GM12801 (cell line): ENCODE data around the gene SMARCD3.

Experiments
- TF ChIP-seq, protein P1 (sequence below): IDR thresholded peaks from one replicate; pipeline ENCODE4 v1.5.1; 2011; ENCODE audit warnings: control low read depth; ENCODE audit not compliant: insufficient read length; ENCODE audit errors: extremely low read depth

SMARCD3 gene

DNA sequence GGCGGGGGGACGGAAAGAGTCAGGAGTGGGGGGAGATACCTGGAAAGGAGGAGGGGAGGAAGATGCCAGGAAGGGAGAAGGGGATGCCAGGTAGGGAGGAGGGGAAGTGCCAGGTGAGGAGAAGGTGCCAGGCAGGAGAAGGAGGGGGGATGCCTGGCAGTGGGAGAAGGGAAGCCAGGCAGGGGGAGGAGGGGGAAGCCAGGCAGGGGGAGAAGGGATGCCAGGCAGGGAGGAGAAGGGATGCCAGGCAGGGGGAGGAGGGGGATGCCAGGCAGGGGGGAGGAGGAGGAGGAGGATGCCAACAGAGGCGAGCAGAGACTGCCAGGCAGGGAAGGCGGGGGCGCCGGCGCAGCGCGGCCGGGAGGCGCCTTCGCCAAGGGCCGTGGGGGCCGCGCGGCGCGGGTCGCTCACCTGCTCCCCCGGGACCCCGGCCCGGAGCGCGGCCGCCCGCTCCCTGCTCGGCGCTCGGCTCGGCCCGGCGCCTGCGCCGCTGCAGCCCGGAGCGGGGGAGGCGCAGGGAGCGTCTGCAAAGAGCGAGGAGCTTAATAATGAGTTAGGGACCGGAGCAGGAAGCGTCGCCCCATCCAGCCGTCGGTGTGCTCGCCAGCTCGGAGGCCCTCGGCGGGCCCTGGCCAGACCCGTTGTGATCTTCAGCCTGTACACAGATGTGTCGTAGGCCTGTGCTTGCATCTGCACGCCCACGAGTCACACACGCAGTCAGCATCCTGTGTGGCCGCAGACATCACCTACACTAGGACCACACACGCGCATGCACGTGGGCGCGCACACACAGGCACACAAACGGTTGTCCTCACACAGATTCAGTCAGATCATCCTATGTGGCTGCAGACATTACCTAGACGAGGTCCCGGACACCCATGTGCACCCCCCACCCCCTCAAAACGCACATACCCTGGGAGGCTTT lies 28.4 kb upstream of the SMARCD3 start:
- TF ChIP-seq, protein P1, sequence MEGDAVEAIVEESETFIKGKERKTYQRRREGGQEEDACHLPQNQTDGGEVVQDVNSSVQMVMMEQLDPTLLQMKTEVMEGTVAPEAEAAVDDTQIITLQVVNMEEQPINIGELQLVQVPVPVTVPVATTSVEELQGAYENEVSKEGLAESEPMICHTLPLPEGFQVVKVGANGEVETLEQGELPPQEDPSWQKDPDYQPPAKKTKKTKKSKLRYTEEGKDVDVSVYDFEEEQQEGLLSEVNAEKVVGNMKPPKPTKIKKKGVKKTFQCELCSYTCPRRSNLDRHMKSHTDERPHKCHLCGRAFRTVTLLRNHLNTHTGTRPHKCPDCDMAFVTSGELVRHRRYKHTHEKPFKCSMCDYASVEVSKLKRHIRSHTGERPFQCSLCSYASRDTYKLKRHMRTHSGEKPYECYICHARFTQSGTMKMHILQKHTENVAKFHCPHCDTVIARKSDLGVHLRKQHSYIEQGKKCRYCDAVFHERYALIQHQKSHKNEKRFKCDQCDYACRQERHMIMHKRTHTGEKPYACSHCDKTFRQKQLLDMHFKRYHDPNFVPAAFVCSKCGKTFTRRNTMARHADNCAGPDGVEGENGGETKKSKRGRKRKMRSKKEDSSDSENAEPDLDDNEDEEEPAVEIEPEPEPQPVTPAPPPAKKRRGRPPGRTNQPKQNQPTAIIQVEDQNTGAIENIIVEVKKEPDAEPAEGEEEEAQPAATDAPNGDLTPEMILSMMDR: no peak

DNA sequence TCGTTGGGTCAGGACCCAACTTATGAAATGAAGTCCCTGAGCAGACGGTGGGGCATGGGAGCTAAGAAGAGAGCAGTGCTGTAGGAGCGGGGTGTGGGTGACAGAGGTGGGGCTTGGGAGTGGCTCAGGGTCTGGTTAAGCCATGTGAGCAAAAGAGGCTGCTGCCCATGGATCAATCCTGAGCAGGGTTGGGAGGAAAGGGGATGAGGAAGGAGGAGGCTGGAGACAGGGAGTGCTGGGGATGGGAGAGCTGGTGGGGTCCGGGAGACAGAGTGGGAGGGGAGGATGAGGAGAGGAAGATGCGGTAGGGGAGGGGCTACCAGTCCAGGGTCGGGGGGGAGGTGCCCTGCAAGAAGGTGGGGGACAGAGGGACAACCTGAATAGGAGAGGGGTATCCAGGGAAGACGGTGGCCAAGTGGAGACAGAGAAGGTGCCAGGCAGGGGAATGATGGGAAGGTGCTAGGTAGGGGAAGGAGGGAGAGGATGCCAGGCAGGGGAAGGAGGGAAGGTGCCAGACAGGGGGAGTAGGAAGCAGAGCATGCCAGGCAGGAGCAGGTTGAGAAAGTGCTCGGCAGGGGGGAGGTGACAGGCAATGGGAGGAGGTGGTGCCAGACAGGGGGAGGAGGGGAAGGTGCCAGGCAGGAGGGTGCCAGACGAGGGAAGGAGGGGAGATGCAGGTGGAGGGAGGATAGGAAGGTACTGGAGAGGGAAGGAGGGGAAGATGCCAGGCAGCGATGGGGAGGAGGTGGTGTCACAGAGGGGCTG lies 27.5 kb upstream of the SMARCD3 start:
- TF ChIP-seq, protein P1: no peak

DNA sequence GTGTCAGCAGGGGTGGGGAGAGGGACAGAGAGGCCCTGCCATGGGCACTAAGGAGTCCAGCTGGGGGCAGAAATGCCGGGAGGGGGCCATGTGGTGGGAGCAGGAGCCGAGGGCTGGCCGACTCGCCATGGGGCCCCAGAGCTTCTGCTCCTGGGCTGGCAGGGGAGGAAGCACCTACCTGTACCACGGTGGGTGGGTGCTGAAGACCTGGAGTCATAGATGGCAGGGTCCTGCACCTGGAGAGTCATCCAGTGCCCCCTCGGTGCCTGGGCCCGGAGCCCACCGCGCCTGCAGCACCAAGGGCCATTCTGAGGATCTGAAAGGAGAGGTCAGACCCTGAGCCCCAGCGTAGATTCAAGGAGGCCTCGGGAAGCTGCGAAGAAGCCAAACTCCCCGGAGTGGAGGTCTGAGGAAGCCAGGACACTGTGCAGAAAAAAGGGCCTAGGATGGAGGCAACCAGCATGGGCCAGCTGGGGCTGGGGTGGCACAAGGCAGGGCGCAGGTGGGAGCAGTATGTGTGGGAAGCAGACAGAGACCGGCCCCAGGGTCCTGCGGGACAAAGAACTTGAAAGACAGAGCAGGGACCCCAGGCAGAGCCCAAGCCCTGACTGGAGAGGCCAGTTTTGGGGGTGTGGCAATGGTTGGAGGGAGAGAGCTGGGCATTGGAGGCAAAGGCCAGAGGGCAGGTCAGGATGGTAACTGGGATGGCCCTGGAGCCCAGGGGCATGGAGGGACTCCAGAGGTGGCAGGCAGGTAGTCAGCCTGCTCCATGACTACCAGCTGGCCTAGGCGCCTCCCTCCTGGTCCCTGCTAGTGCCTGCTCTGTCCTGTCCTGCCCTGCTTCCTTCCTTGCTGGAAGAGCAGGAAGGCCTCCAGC lies 26.7 kb upstream of the SMARCD3 start:
- TF ChIP-seq, protein P1: no peak

DNA sequence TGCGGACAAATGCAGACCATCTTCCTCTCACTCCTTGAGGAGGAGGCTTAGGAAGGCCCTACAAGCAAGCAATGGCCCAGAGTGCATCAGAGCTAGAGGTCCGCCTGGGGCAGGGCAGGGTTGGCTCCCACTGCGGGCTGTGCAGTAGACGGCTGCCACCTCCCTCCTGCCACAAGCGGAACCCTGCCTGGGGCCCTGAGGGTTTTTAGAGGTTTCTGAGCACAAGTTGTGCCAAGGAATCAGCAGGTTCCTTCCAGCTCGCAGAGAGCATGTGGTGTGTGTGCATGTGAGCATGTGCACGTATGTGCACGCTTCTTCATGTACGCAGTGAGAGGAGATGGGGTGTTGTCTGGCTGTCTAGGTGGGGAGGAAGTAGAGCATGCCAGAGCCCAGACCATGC lies 25.9 kb upstream of the SMARCD3 start:
- TF ChIP-seq, protein P1: no peak

DNA sequence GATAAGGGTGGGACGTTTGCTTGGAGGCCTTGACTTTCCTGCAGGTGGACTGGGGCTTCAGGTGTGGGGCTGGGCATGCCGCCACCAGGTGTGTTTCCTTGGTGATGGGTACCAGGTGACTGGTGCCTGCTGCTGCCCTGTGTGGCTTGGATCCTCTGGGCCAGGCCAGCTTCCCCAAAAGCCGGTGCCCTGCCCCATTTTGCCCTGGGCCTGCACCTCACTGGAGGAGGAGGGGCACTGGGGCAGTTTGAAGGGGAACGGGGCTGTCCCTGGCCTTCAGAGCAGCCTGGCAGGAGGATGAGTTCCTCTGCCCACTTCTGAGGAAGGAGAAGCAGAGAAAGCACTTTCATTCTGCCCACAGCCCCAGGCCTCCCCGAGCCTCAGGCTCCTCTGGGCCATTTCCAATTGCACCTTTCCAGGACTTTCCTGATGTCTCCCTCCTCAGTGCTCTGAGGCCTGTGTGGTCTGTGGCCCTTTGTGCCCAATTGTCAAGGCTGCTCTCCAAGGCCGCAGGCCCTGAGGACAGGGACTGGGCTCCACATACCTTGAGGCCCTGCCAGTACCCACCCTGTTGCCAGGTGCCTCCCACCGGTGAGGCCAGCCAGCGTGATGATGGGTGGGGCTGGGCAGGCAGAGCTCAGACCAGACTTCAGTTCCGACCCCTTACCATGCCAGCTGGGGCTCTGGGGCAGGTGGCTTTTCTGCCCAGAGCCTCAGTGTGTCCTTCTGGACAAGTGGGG lies 25.3 kb upstream of the SMARCD3 start:
- TF ChIP-seq, protein P1: no peak

DNA sequence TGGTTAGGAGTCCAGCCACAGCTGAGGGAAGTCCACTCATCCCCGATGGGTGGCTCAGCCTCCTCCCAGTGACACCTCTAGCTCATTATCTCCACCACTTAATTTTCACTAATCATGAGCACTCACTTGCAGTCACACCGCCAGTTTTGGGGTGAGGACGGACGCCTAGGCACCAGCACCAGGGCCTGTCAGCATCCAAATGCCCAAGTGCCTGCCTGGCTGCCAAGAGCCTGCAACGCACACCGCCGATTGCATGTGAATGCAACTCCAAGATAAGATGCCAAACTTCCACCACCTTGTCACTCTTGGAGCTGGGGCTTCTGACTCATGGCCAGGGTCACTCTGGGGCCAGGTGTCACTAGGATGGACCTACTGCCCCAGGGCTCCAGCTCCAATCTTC lies 24.4 kb upstream of the SMARCD3 start:
- TF ChIP-seq, protein P1: no peak
